Suppressor macrophage treated with lipopolysaccharide for 1 hour (primary cell): Measurements from ENCODE around the gene PABPN1.
"Not testable (repeated sequence)": the region's sequence is repeated elsewhere in the genome, so short reads cannot be mapped to it uniquely, and the experiment has no call there.

Experiments used
- DNase-seq, 3 donors: peaks; one replicate each; pipeline ENCODE4 v3.0.0-alpha.2; 2020 to 2022

The PABPN1 gene

GRCh38 chr14:23320584-23321571, at the start of gene PABPN1:
Gene PABPN1 (plus strand): TSS chr14:23321457. CDS start chr14:23321470, 13 bp downstream.
- DNase-seq = peak; percentile 99 to 100 (median 99)

- DNase-seq = no peak
These were observed 45.8 kb upstream of the PABPN1 start for GRCh38 chr14:23275412-23275811.

GRCh38 chr14:23277189-23277588, 44.1 kb upstream of the PABPN1 start:
- DNase-seq = no peak

GRCh38 chr14:23277928-23278327, 43.3 kb upstream of the PABPN1 start:
- DNase-seq = not testable (repeated sequence)

GRCh38 chr14:23281247-23281646, 40.0 kb upstream of the PABPN1 start:
- DNase-seq = no peak

GRCh38 chr14:23284654-23285529, 36.4 kb upstream of the PABPN1 start:
- DNase-seq = peak; percentile 54 to 59 (median 59)

GRCh38 chr14:23285530-23286019, 35.7 kb upstream of the PABPN1 start:
- no peak for DNase-seq

- DNase-seq = peak; percentile 98
These were observed 35.0 kb upstream of the PABPN1 start, which contains the start of gene HOMEZ for GRCh38 chr14:23286020-23286901. Gene HOMEZ (minus strand): TSS chr14:23286132. CDS start chr14:23285952, 180 bp downstream.

GRCh38 chr14:23286902-23287479, 34.3 kb upstream of the PABPN1 start:
- DNase-seq = peak; percentile 32 to 53 (median 50)

GRCh38 chr14:23294734-23295561, 26.3 kb upstream of the PABPN1 start:
- peak; percentile 69 to 86 (median 80) for DNase-seq

- DNase-seq = peak in 1 of 3 donors; percentile 17
These were observed 25.1 kb upstream of the PABPN1 start for GRCh38 chr14:23296012-23296777.

GRCh38 chr14:23297096-23297495, 24.2 kb upstream of the PABPN1 start:
- peak in 1 of 3 donors; percentile 13 for DNase-seq

- DNase-seq = no peak
These were observed 23.5 kb upstream of the PABPN1 start for GRCh38 chr14:23297611-23298277.

GRCh38 chr14:23299211-23299957, 21.9 kb upstream of the PABPN1 start:
- peak; percentile 64 to 76 (median 69) for DNase-seq

- peak in 2 of 3 donors; percentile 36 to 41 for DNase-seq
These were observed 21.1 kb upstream of the PABPN1 start for GRCh38 chr14:23299986-23300686.

- peak in 2 of 3 donors; percentile 28 to 37 for DNase-seq
These were observed 20.5 kb upstream of the PABPN1 start for GRCh38 chr14:23300687-23301223.

- DNase-seq = peak; percentile 99 to 100 (median 100)
These were observed 19.8 kb upstream of the PABPN1 start for GRCh38 chr14:23301288-23301968.
